Endothelial cell of umbilical vein (primary cell): ENCODE data around the gene HRK. TPM values are rescaled to one million over a fixed set of nuclear protein-coding genes. Genes with fewer than 3 reads are reported as not detected.
A peak's percentile ranks its signal among the peaks of the same experiment; 100 is the strongest.

Experiments used
- BruUV-seq: library from RNA; stranded (reverse); fragments of 400-500 nt; replicated peaks from 2 replicates; lab custom pipeline; 2021; lab: Mats Ljungman, UMichigan
- CTCF ChIA-PET: fragments of 300-600, 350-600 bp; sonication (Branson Sonifier 250); formaldehyde crosslinking; loops from one replicate; lab custom pipeline; 2021; ENCODE audit warnings: antibody characterized with exemption, inconsistent platforms; lab: Charles Lee
- POLR2A ChIA-PET: fragments of 300-600, 350-600 bp; sonication (Branson Sonifier 250); formaldehyde crosslinking; loops from one replicate; lab custom pipeline; 2021; ENCODE audit warnings: antibody characterized with exemption, inconsistent platforms; lab: Charles Lee
- DNase-seq: peaks from one replicate; pipeline ENCODE4 v3.0.0-alpha.2; 2011; ENCODE audit warnings: low read depth, low spot score
- FAIRE-seq: peaks from 2 replicates; lab custom pipeline; 2011; peaks lifted over from hg19 to GRCh38; lab: Jason Lieb, UNC
- H2AFZ ChIP-seq: 2 replicates; pipeline ENCODE4 v1.6.0; 2012; ENCODE audit warnings: low read depth, low read length, control low read depth, inconsistent platforms
- H3K27ac ChIP-seq: 2 replicates; pipeline ENCODE4 v1.5.1; 2011; ENCODE audit warnings: low read depth, mild to moderate bottlenecking, control low read depth, low read length, moderate library complexity; ENCODE audit not compliant: insufficient read depth
- H3K27me3 ChIP-seq, 2 experiments: 2 replicates each; pipeline versions ENCODE4 v1.6.0 to v1.6.1; 2011; ENCODE audit warnings: low read length in 2 of 2, mixed read lengths in 1 of 2; ENCODE audit not compliant: control insufficient read depth in 2 of 2, insufficient read depth in 2 of 2
- H3K36me3 ChIP-seq, 2 experiments: 2 replicates in 1 of 2; 3 replicates in 1 of 2; pipeline ENCODE4 v1.5.1; 2011; ENCODE audit warnings: low read length in 2 of 2, mild to moderate bottlenecking in 1 of 2, moderate library complexity in 1 of 2; ENCODE audit not compliant: control insufficient read depth in 2 of 2, insufficient read depth in 2 of 2; ENCODE audit errors: extremely low read depth in 1 of 2
- H3K4me1 ChIP-seq: 3 replicates; pipeline ENCODE4 v1.5.1; 2011; ENCODE audit warnings: mild to moderate bottlenecking, low read length; ENCODE audit not compliant: control insufficient read depth, insufficient read depth; ENCODE audit errors: extremely low read depth
- H3K4me2 ChIP-seq: 2 replicates; pipeline ENCODE4 v1.6.1; 2011; ENCODE audit warnings: low read length, control low read depth, mixed read lengths; ENCODE audit not compliant: insufficient read depth
- H3K4me3 ChIP-seq, 3 experiments: fragments of 200-600 bp in 1 of 3; sonication (generic), shearing (Covaris generic) in 1 of 3; replicated peaks in 1 of 3; 2 replicates each; pipeline ENCODE4 v1.5.1; 2011 to 2016; ENCODE audit warnings: control low read depth in 3 of 3, low read length in 3 of 3, mild to moderate bottlenecking in 2 of 3, inconsistent platforms in 1 of 3, low read depth in 1 of 3, moderate library complexity in 1 of 3; ENCODE audit not compliant: insufficient read depth in 1 of 3
- H3K79me2 ChIP-seq: 2 replicates; pipeline ENCODE4 v1.6.0; 2012; ENCODE audit warnings: low read length, inconsistent platforms; ENCODE audit not compliant: control insufficient read depth, insufficient read depth
- H3K9ac ChIP-seq: replicated peaks from 2 replicates; pipeline ENCODE3; 2011; ENCODE audit warnings: low read length, control low read depth; ENCODE audit not compliant: insufficient read depth; ENCODE audit errors: extremely low read depth
- H3K9me1 ChIP-seq: replicated peaks from 3 replicates; pipeline ENCODE4 v1.6.0; 2011; ENCODE audit warnings: mild to moderate bottlenecking, low read length; ENCODE audit not compliant: control insufficient read depth, insufficient read depth; ENCODE audit errors: extremely low read depth
- H3K9me3 ChIP-seq: replicated peaks from 2 replicates; pipeline ENCODE4 v1.5.1; 2012; ENCODE audit warnings: low read length, inconsistent platforms; ENCODE audit not compliant: control insufficient read depth, insufficient read depth
- H4K20me1 ChIP-seq: replicated peaks from 2 replicates; pipeline ENCODE3; 2011; ENCODE audit warnings: mild to moderate bottlenecking, low read length; ENCODE audit not compliant: control insufficient read depth, insufficient read depth; ENCODE audit errors: extremely low read depth
- EZH2 ChIP-seq: IDR thresholded peaks from 2 replicates; pipeline ENCODE4 v1.6.1; 2012; ENCODE audit warnings: borderline replicate concordance, low read depth, mild to moderate bottlenecking, moderate library complexity, low read length, inconsistent platforms; ENCODE audit not compliant: severe bottlenecking
- FOS ChIP-seq: IDR thresholded peaks from 2 replicates; pipeline ENCODE4 v1.6.1; 2011; ENCODE audit warnings: mild to moderate bottlenecking, low read length, moderate library complexity, borderline replicate concordance; ENCODE audit not compliant: insufficient read depth
- GATA2 ChIP-seq: IDR thresholded peaks from 2 replicates; pipeline ENCODE4 v1.7.0; 2011; ENCODE audit warnings: low read depth, mild to moderate bottlenecking, moderate library complexity, mixed read lengths, low read length; ENCODE audit not compliant: insufficient read length, insufficient read depth
- JUN ChIP-seq: IDR thresholded peaks from 2 replicates; pipeline ENCODE4 v1.6.1; 2011; ENCODE audit warnings: borderline replicate concordance, low read depth; ENCODE audit not compliant: insufficient read length, insufficient read depth
- MYC ChIP-seq: IDR thresholded peaks from one replicate; pipeline ENCODE4 v1.6.1; 2011; ENCODE audit warnings: mild to moderate bottlenecking, low read depth, low read length
- POLR2A ChIP-seq: IDR thresholded peaks from 2 replicates; pipeline ENCODE4 v1.6.1; 2012; ENCODE audit warnings: low read depth, mild to moderate bottlenecking, control low read depth, low read length
- POLR2AphosphoS5 ChIP-seq: IDR thresholded peaks from 2 replicates; pipeline ENCODE4 v1.6.1; 2012; ENCODE audit warnings: low read depth, mild to moderate bottlenecking, control low read depth, low read length, moderate library complexity; ENCODE audit not compliant: insufficient read depth
- dilution Hi-C: fragments of 300-500 bp; cut with MboI; formaldehyde crosslinking; loops from one replicate; pipeline ENCODE4 v1.15.0; 2019; ENCODE audit warnings: low sequenced_read_pairs; ENCODE audit not compliant: extremely low pct_ligation_motif_present
- intact Hi-C: fragments of 100-400 bp; cut with micrococcal nuclease; formaldehyde crosslinking; loops from one replicate; pipeline ENCODE4 v1.10.0; 2022
- polyA plus RNA-seq, 4 experiments: library from polyadenylated mRNA; depleted of rRNA in 3 of 4; stranded (reverse) in 3 of 4; unstranded in 1 of 4; fragments of >200 nt; gene quantifications; 2 replicates each; pipeline versions ENCODE4 v1.2.1 to v1.2.3, GENCODE V29; 2011 to 2012; ENCODE audit warnings: missing spikeins in 1 of 4
- total RNA-seq: library from RNA; stranded (reverse); gene quantifications from 2 replicates; pipeline ENCODE4 v1.2.3, GENCODE V29; 2021
- TF ChIP-seq, protein P1 (sequence below): IDR thresholded peaks from 2 replicates; pipeline ENCODE4 v1.6.1; 2011; ENCODE audit not compliant: insufficient read depth, insufficient read length
- TF ChIP-seq, protein P2 (sequence below), 2 donors: IDR thresholded peaks; 1 replicate in 1 of 2; 2 replicates in 1 of 2; pipeline ENCODE4 v1.5.1; 2011; ENCODE audit warnings: low read length in 2 of 2, mild to moderate bottlenecking in 2 of 2, moderate library complexity in 2 of 2, control low read depth in 1 of 2, inconsistent platforms in 1 of 2, low read depth in 1 of 2; ENCODE audit not compliant: insufficient read depth in 1 of 2; ENCODE audit errors: extremely low read depth in 1 of 2

The HRK gene
- total and polyA plus RNA-seq, 2 donors (not counting 3 experiments of a cell fraction or from before 2014, with no cell fraction given) = not detected

DNA sequence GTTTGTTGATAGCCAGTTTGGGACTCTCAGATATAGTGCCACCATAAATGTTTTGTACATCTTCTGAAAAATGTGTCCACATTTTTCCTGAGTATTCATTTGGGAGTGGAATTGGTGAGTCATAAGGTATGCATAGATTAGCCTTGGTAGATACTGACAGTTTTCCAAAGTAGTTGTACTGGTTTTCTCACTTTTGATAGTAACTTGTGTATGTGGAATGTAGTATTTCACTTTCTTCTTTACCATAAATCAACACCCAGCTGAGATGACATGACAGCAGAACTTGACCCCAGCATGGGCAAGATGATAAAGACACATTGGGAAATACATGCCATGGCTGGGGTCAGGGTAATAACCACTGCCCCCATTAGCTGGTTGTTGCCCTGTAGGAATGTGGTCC lies 34.9 kb upstream of the HRK start:
- no peaks in the 10 kb centered on the region for H3K9me1 ChIP-seq
- H3K4me1 ChIP-seq = peaks cover 12% of the 10 kb centered on the region
- dilution Hi-C loops = no loop called here
- CTCF ChIA-PET = interaction anchor here (1.0 kb wide), 1 partner anchor 98 kb away, joined by 3 read pairs; no protein-coding TSS in a partner anchor
- DNase-seq (no peak), FAIRE-seq (no peak)
- no peak overlapping the region for H3K9ac ChIP-seq
- H3K9me3 ChIP-seq = no peaks in the 10 kb centered on the region
- H3K4me3 ChIP-seq = no peak overlapping the region
- POLR2A ChIA-PET = no interaction called here
- H3K27ac ChIP-seq = no peak overlapping the region
- H3K4me2 ChIP-seq = no peak overlapping the region
- no peaks in the 10 kb centered on the region for H4K20me1 ChIP-seq
- H3K36me3 ChIP-seq = no peaks in the 10 kb centered on the region
- intact Hi-C loops = loop anchor here (10.0 kb wide), 1 partner anchor 239 kb away; no protein-coding TSS in a partner anchor
- peaks cover 49% of the 10 kb centered on the region for H3K79me2 ChIP-seq
- H2AFZ ChIP-seq = no peak overlapping the region
- no peaks in the 10 kb centered on the region for H3K27me3 ChIP-seq
- no TSS peak for BruUV-seq
- TF ChIP-seq GATA2 (no peak), JUN (peak; percentile 34), FOS (peak; percentile 31)

DNA sequence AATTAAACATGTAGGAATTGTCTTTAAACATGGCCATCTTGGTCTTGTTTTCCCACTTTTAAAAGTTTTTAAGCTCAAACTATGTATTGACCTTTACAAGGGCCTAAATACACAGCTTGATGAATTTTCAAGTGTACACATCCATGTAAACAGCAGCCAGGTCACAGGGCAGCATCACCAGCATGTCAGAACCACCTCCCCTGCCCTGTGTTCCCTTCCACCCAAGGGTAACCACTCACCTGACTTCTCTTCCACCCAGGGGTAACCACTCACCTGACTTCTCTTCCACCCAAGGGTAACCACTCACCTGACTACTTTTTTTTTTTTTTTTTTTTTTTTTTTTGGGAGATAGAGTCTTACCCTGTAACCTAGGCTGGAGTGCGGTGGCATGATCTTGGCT lies 34.1 kb upstream of the HRK start:
- Histone ChIP-seq H3K27me3 (no peaks in the 10 kb centered on the region), H3K4me3 (no peak overlapping the region), H3K4me1 (peaks cover 12% of the 10 kb centered on the region), H3K79me2 (peaks cover 46% of the 10 kb centered on the region), H3K9me3 (no peaks in the 10 kb centered on the region), H4K20me1 (no peaks in the 10 kb centered on the region), H3K36me3 (no peaks in the 10 kb centered on the region), H3K9me1 (no peaks in the 10 kb centered on the region), H3K27ac (no peak overlapping the region), H3K9ac (no peak overlapping the region), H2AFZ (no peak overlapping the region), H3K4me2 (no peak overlapping the region)
- intact Hi-C loops = loop anchor here (10.0 kb wide), 1 partner anchor 239 kb away; no protein-coding TSS in a partner anchor
- DNase-seq = no peak
- POLR2A ChIA-PET = interaction anchor here (0.7 kb wide), 1 partner anchor 1355 kb away, joined by 3 read pairs; no protein-coding TSS in a partner anchor
- no peak for FAIRE-seq
- TF ChIP-seq POLR2A (no peak), JUN (no peak), MYC (no peak), POLR2AphosphoS5 (no peak), FOS (no peak), EZH2 (no peak), GATA2 (no peak)
- TF ChIP-seq, protein P1, sequence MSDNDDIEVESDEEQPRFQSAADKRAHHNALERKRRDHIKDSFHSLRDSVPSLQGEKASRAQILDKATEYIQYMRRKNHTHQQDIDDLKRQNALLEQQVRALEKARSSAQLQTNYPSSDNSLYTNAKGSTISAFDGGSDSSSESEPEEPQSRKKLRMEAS = no peak
- TF ChIP-seq, protein P2, sequence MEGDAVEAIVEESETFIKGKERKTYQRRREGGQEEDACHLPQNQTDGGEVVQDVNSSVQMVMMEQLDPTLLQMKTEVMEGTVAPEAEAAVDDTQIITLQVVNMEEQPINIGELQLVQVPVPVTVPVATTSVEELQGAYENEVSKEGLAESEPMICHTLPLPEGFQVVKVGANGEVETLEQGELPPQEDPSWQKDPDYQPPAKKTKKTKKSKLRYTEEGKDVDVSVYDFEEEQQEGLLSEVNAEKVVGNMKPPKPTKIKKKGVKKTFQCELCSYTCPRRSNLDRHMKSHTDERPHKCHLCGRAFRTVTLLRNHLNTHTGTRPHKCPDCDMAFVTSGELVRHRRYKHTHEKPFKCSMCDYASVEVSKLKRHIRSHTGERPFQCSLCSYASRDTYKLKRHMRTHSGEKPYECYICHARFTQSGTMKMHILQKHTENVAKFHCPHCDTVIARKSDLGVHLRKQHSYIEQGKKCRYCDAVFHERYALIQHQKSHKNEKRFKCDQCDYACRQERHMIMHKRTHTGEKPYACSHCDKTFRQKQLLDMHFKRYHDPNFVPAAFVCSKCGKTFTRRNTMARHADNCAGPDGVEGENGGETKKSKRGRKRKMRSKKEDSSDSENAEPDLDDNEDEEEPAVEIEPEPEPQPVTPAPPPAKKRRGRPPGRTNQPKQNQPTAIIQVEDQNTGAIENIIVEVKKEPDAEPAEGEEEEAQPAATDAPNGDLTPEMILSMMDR (IDR thresholded peaks at IDR 0.05; ENCODE audit: extremely low read depth in 1 of 2, insufficient read depth in 1 of 2, low read depth in 1 of 2, low read length in 2 of 2) = no peak
- CTCF ChIA-PET = no interaction called here
- dilution Hi-C loops = no loop called here
- no TSS peak for BruUV-seq
